Fibroblast of skin of right biceps (primary cell): Measurements from ENCODE around the gene RBP3.
A peak's percentile ranks its signal among the peaks of the same experiment; 100 is the strongest.

ENCODE experiments used
- DNase-seq: peaks from one replicate; pipeline ENCODE4 v3.0.0-alpha.2; 2013

The RBP3 gene

GRCh38 chr10:47319784-47320183 is 28.4 kb upstream of the RBP3 start:
- no peak for DNase-seq

- DNase-seq, result no peak
These were observed 27.4 kb upstream of the RBP3 start for GRCh38 chr10:47320812-47321211.

DNA sequence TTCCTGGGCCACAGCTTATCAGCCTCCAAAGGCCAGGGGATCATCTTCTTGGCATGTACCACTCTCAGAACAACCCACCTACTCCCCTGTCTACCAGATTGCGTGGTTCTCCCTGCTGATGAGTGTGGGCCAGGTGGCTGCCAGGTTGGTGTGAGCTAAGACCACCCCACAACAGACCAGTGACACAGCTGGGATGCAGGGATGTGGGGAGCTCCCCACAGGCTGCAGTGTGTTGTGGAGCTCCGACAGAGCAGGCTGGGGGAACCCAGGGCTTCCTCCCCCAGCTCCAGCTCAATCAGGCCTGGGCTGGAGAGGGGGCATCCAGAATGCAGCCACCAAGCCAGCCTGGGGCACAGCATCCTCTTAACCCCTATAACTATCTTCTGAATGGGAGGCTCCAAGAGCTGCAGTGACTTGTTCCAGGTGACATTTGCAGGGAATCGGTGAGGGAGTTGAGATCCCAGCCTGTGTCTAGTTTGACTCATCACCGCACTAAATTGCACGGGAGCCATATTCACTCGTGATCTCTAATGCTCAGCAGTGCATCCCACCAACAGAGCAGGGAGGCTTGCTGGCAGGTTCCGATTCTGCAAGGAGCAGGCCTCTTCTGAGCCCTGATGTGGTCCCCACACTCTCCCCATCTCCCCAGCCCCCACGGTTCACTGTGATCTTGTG is 26.5 kb upstream of the RBP3 start:
- DNase-seq, result no peak

GRCh38 chr10:47322300-47323061 is 25.7 kb upstream of the RBP3 start, which contains the start of gene GDF2:
TSS of gene GDF2 (plus strand) at chr10:47322454. CDS start at chr10:47322669, 215 bp downstream.
- no peak for DNase-seq

DNA sequence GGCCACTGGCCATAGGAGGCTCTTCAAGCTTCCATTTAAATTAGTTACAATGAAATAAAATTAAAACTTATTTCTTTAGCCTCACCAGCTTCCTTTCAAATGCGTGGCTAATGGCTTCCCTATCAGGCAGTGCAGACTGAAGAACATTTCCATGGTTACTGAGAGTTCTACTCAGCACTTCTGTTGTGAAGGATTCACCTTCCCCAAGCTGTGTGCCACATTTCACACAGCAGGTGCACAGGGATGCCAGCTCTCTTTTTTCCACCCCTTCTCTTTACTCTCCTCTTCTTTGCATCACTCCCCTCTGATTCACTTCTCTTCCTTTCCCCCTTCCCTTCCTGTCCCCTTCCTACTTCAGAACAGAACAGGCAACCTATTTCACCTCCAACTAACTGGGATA is 25.1 kb upstream of the RBP3 start:
- no peak for DNase-seq

DNA sequence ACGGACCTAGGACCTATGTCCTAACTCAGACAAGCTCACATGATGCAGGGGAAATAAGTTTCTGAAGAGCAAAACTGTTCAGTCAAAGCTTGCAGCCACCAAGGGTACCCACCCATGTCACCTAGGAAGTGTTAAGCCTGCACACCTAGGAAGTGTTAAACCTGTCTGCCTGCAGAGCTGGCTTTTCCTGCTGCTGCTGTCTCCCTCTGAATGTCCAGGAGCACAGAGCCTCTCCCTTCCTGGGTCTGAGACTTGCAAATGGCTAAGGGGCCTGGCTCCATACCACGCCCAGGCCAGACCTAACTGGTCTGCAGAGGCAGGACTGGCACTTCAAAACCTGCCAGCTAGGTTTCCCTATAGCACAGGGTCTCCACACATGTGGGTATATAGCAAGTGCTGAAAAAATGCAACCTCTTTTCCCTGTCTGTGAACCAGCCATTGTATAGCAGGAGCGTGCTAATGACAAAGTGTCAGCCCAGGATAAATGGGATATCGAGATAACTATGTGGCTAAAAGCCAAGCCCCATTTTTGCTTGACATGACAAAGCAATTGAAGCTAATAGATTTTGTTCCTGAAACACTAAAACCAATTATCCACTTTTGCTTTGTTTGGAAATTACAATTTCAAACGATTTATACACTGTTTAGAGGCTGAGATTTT is 24.4 kb upstream of the RBP3 start:
- DNase-seq, result no peak

- no peak for DNase-seq
These were observed 22.6 kb upstream of the RBP3 start for GRCh38 chr10:47325303-47326291.

- DNase-seq, result no peak
These were observed 21.7 kb upstream of the RBP3 start for GRCh38 chr10:47326306-47326926.

DNA sequence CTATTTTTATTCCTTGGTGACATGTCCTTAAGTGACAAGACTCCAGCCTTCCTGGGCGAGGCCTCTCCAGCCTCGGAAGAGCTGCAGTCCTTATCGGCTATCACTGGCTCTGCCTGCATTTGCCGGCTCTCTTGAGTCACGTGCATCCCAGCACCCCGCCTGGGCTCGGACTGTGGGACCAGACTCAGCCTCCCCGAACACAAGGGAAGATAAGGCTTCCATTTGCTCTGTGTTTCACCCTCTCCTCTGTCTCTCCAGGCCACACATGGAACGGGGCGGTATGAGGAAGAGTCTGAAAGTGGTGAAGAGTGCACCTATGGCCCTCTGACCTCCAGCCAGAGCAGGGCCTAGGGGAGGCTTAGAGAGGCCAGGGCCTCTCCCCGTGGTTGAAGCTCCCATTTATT is 21.2 kb upstream of the RBP3 start:
- DNase-seq, result no peak

DNA sequence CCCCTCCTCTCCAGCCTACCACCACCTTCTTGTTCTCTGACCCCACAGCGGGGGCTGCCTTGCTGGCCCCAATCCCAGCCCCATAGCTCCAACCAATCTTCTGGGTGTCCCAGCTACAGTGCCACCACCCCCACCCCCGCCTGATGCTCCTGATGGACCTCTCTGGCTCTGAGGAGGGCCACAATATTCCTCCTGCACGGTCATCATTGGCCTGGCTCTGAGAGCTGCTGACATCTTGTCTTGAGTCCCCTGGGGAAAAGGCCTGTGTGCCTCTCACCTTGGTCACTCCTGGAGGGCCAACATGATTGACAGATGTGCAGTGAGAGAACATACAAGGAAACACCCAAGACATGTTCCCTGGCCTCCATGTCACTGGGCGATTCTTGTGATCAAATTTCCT is 18.3 kb upstream of the RBP3 start:
- no peak for DNase-seq

GRCh38 chr10:47330366-47330765 is 17.8 kb upstream of the RBP3 start:
- DNase-seq, result no peak

- no peak for DNase-seq
These were observed 17.4 kb upstream of the RBP3 start for GRCh38 chr10:47330804-47331203.

DNA sequence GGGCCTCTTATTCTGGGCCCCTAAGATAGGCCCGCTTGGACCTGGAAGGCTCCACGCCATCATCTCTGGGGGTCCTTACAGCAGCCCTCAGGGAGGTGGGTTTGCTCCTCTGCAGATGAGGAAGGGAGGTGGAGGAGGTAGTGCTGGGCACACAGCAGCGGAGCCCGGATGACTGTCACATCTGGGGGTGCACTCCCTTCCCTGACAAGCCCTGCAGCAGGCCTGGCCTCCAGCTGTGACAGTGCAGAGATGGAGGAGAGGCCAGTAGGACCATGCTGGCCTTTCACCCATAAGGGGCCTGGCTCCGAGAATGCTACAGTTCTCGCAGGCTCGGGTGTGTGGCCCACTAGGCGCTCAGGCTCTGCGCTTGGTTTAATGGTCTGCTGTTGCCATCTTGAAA is 16.7 kb upstream of the RBP3 start:
- DNase-seq, result no peak

- no peak for DNase-seq
These were observed 16.2 kb upstream of the RBP3 start for GRCh38 chr10:47331954-47332353.

DNA sequence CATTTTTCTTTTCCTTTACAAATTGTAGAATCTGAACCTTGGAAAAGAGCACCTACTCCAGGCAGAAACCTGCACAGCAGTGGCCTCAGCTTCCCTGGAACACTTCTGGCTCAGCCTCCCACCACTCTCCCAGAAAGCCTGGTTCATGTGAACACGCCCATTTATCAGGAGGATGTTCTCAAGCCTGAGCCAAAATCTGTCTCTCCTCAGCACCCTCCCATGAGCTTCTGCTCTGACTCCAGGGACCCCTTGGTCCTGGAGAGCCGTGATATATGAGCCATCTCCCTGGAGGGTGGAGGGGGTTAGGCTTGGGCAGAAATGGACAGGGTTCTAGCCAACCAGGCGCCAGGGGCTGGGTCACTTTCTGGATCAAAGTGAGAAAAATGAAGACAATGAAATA is 15.8 kb upstream of the RBP3 start:
- no peak for DNase-seq

DNA sequence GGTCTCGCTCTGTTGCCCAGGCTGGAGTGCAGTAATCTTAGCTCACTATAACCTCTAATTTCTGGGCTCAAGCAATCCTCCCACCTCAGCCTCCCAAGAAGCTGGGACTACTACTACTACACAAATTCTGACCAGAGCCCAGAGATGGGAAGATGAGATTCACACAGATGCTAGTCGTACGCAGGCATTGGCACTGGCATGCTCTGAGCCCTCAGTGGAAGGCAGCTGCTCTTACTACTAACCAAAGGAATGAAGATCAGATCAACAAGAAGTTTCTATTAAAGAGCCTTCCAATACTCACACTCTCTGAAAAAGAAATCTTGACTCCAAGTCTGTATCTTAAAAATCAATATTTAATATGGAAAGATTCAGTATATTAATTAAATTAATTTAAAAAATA is 15.2 kb upstream of the RBP3 start:
- no peak for DNase-seq

GRCh38 chr10:47333532-47333931 is 14.6 kb upstream of the RBP3 start:
- DNase-seq, result no peak

DNA sequence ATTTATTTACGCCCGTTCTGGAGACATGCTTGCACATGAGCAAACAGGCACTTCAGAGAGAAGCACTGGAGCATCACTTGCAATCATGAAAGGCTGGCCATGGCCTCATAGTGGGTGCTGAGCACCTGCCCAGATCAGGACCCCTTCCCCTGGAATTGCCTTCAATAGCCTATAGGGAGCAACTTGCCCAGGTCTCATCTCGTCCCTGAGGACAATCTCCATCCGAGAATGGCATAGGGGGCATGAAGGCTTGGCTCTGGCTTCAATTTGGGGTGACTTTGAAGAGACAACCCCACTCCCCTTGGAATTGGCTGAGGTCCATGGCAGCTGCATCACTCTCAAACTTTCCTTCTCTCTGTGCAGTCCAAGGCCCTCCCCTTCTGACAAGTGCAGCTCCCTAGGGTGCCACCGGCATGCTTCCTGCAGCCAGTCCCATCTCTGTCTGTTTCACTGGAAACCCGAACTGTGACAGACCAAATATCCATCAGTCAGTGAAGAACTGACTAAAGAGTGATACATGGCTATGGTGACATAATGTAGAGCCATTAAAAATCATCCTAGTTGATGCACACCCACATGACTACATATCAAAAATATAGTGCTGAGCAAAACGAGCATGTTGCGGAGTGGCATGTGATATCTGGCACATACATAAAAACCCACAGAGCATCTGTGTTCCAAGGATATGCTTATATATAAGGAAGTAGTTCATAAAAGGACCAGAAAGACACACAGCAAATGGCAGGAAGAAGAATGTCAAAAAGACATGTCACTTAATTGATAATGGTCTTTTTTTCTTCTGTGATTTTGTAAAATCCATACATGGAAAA is 13.5 kb upstream of the RBP3 start:
- no peak for DNase-seq

DNA sequence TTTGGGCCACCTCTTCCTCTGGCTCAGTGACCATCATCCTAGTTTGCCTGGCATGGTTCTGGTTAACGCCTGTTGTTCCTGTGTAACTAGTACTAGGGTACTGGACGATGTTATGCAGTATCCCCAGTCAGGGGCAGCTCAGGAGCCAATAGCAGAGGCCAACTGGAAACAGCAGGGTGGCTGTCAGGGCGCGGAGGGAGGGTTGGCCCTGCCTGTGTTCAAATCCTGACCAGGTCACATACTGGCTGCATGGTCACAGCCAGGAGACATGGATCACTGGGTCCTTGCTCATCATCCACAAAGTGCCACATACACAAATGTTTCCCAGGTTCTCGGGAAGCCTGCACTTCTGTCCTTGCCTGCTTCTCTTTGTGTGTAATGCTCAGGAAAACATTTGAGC is 12.3 kb upstream of the RBP3 start:
- no peak for DNase-seq

DNA sequence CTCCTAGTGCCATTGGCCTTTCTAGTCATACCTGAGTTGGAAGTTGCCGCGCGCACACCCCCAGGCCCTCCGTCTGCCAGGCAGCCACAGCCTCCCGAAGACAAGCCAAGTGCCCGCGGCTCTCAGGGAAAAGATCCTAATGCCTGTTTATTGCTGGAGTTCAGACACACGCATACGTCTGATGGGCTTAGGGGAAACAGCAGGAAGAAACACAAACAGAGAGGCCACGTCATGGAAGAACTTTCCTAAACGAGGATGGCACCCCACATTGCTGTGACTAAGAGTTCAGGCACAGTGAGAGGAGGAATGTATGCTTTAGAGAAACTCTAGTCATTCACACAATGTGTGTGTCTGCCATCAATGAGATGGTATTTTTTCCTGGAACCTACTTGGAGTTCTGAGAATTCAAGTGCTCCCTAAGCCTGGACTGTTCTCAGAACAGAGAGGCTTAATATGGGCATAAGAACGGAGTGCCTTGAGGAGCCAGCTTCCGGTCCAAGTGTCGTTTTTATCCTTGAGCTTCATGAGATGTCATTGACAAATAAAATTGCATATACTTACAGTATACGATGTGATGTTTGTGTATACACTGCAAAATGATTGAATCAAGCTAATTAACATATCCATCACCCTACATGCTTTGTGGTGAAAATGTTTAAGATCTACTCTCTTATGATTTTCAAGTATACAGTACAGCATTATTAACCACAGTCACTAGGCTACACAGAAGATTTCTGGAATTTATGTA is 11.6 kb upstream of the RBP3 start:
- DNase-seq, result peak; percentile 7

DNA sequence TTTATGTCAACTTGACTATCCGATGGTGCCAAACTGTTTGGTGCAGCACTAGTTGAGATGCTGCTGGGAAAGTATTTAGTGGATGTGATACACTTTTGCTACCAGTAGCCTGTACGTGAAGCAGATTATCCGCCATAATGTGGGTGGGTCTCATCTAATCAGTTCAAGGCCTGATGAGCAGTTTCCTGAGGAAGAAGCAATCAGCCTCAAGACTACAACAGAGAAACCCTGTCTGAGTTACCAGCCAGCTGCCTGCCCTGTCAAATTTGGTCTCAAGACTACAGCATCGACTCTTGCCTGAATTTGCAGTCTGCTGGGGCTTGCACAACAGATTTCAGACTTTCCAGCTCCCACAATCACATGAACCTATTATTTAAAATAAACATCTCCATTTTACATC is 10.9 kb upstream of the RBP3 start:
- DNase-seq, result no peak
